Measurements from ENCODE around the gene F7. TPM values are rescaled to one million over a fixed set of nuclear protein-coding genes. Genes with fewer than 3 reads are reported as not detected.
A peak's percentile ranks its signal among the peaks of the same experiment; 100 is the strongest.

F7 gene
- total RNA-seq, 1 donor from 2014 or later: 0.85 TPM

DNA sequence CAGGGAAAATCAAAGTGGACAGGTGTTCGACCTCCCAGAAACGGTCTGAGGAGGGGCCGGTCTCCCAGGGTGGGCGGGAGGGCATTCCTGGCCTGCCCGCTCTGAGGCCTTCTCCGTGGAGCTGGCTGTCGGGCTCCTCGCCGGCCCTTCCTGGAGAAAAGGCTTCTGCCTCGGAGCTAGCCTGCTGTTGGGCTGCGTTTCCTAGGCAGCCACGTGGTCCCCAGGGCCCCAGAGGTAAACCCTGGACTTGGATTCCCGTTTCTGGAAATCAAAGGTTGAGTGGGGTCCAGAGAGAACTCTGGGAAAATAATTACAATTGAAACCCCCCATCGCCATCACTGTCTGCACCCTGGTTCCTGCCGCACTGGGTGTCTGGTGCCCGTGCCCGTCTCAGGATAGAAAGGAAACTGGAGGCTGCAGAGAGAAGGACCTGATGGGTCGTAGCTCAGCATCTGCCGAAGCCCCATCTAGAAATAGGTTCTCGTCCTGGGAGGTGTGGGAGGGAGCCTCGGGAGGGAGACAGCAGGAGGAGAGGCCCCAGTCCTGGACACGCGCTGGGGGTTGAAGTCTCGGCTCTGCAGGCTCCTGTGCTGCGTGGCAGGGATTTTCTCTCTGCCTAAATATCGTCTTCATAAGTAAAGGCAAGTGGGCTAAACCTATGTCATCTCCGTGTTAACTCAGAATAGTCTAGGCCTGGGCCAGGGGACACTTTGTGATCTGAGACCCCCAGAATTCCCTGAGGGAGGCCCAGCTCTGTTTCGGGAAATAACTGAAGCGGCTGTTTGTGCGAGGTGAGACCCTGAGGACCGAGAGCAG, 45.2 kb downstream of the F7 start:
- no peaks in the 10 kb centered on the region for H3K36me3 ChIP-seq
- TF ChIP-seq, protein P1, sequence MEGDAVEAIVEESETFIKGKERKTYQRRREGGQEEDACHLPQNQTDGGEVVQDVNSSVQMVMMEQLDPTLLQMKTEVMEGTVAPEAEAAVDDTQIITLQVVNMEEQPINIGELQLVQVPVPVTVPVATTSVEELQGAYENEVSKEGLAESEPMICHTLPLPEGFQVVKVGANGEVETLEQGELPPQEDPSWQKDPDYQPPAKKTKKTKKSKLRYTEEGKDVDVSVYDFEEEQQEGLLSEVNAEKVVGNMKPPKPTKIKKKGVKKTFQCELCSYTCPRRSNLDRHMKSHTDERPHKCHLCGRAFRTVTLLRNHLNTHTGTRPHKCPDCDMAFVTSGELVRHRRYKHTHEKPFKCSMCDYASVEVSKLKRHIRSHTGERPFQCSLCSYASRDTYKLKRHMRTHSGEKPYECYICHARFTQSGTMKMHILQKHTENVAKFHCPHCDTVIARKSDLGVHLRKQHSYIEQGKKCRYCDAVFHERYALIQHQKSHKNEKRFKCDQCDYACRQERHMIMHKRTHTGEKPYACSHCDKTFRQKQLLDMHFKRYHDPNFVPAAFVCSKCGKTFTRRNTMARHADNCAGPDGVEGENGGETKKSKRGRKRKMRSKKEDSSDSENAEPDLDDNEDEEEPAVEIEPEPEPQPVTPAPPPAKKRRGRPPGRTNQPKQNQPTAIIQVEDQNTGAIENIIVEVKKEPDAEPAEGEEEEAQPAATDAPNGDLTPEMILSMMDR (IDR thresholded peaks at IDR 0.05): no peak

DNA sequence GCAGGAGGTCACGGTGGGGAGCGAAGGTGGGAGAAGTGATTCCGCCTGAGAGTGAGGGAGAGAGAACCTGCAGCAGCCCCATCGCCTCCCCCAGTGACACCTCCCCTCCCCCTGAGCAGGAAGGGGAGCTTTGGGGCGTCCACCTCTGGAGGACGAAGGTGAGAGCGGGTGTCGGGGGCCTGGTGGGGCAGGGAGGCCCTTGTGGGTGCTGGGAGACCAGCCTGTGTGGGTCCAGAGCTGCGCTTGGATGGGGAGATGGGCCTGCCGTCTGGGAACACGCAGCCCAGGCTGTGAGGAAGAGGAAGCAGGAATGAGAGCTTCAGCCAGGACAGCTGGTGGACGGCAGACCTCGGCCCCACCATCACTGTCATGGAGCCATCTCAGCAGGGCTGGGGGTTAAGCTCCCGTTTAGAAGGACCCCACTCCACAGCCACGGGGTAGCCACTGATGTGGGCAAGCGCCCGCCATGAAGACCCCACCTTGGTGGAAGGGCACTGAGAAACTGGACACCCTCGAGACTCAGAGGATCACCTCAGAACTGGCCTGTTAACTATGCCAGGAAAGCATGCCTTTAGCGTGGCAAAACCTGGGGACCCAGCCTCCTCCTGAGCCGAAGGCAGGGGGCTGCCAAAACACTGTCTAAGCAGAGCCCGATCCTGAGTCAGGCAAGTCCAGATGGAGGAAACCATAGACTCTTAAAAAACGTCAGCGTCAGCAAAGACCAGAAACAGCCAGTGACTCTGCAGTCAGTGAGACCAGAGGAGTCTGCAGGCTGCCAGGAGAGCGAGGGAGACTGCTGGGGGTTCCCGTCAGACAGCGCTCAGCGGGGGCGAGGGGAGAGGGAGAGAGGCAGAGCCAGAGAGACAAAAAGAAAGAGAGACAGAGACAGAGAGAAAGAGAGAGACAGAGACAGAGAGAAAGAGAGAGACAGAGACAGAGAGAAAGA, 46.4 kb downstream of the F7 start:
- no peaks in the 10 kb centered on the region for H3K9me3 ChIP-seq
- TF ChIP-seq, protein P1 (IDR thresholded peaks at IDR 0.05): no peak
- peaks cover 0 to 11% of the 10 kb centered on the region in 2 donors for H3K4me1 ChIP-seq
- H3K27me3 ChIP-seq: no peaks in the 10 kb centered on the region
- peak in 1 of 2 donors; percentile 66 for DNase-seq (ENCODE audit: low spot score in 2 of 2)
- H3K4me3 ChIP-seq: peak overlapping the region in 1 of 2 donors; percentile 63
- H3K27ac ChIP-seq: no peak overlapping the region
- intact Hi-C loops (cut with DNase I): loop anchor here (2.0 to 10.0 kb wide), 4 partner anchors 117 to 750 kb away; partner anchors contain the start of gene TUBGCP3
- H3K36me3 ChIP-seq: no peaks in the 10 kb centered on the region

More for the DNA sequence above, 45.2 kb downstream of the F7 start:
- Histone ChIP-seq H3K27me3 (no peaks in the 10 kb centered on the region), H3K9me3 (no peaks in the 10 kb centered on the region), H3K27ac (no peak overlapping the region), H3K4me3 (no peak overlapping the region), H3K4me1 (peaks cover 0 to 11% of the 10 kb centered on the region in 2 donors)
- intact Hi-C loops (cut with DNase I): loop anchor here (5.0 to 10.0 kb wide), 3 partner anchors 208 to 752 kb away; partner anchors contain the start of gene TUBGCP3
- peak in 1 of 2 donors; percentile 45 for DNase-seq (ENCODE audit: low spot score in 2 of 2)

DNA sequence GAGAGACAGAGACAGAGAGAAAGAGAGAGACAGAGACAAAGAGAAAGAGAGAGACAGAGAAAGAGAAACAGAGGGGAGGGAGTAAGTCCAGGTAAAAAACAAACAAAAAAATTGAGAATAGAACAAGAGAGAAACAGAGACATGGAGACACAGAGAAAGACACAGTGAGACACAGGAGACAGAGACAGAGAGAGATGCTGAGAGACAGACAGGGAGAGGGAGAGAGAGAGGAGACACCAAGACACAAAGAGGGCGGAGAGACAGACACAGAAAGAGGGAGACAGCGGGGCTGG, 47.0 kb downstream of the F7 start:
- no peaks in the 10 kb centered on the region for H3K36me3 ChIP-seq
- peaks cover 0 to 11% of the 10 kb centered on the region in 2 donors for H3K4me1 ChIP-seq
- H3K4me3 ChIP-seq: peak overlapping the region; percentile 37 to 63
- TF ChIP-seq, protein P1 (IDR thresholded peaks at IDR 0.05): no peak
- H3K9me3 ChIP-seq: no peaks in the 10 kb centered on the region
- intact Hi-C loops (cut with DNase I): loop anchor here (2.0 to 10.0 kb wide), 4 partner anchors 118 to 750 kb away; partner anchors contain the start of gene TUBGCP3
- no peak for DNase-seq (ENCODE audit: low spot score in 2 of 2)
- no peaks in the 10 kb centered on the region for H3K27me3 ChIP-seq
- H3K27ac ChIP-seq: no peak overlapping the region

DNA sequence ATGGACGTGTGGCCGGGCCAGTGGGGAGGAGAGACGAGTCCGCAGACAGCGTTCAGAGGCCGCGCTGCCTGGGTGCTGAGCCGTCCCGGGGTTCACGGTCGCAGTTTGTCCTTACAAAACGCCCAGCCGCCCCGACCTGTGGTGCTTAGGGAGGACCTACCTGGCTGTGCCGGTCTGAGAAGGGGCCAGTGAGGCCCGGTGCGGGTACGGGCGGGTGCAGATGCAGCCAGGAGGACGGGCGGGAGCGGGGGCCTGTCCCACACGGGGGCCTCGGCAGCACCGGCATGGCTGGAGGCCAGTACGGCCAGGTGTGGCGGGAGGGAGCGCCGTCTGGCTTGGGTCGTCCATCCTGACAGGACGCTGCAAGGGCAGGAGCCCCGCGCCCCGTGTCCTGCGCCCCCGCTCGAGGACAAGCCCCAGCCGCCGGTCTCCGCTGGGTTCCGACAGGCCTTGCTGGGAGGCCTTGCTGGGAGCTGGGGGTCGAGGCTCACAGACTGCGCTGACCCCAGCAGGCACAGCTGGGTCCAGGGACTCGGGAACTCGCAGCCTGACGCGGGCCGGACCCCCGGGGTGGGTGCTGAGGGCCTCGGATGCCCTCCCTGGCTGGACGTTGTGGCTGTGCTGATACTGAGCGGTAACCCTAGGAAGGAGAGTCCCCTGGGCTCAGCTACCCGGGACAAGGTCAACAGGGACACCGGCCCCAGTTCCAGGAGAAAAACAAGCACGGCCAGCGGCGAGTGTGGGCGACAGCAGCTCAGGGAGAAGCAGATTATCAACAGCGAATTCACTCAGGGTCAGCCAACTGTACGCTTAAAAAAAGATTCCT, 47.6 kb downstream of the F7 start:
- peak overlapping the region; percentile 51 to 59 for H3K27ac ChIP-seq
- peak overlapping the region; percentile 37 to 63 for H3K4me3 ChIP-seq
- H3K27me3 ChIP-seq: no peaks in the 10 kb centered on the region
- H3K9me3 ChIP-seq: no peaks in the 10 kb centered on the region
- no peaks in the 10 kb centered on the region for H3K36me3 ChIP-seq
- intact Hi-C loops (cut with DNase I): loop anchor here (2.0 to 10.0 kb wide), 4 partner anchors 118 to 749 kb away; partner anchors contain the start of gene TUBGCP3
- H3K4me1 ChIP-seq: peaks cover 0 to 11% of the 10 kb centered on the region in 2 donors
- TF ChIP-seq, protein P1 (IDR thresholded peaks at IDR 0.05): no peak
- DNase-seq (ENCODE audit: low spot score in 2 of 2): peak in 1 of 2 donors; percentile 76
